Measurements from ENCODE around the gene DLGAP1.

Gene DLGAP1

GRCh38 chr18:3848316-3848715 is 606.8 kb downstream of the DLGAP1 start:
- no peak for DNase-seq

GRCh38 chr18:3845161-3845560 is 609.9 kb downstream of the DLGAP1 start:
- DNase-seq: no peak

- DNase-seq: no peak
Measured at GRCh38 chr18:3842844-3843243, 612.3 kb downstream of the DLGAP1 start.

- DNase-seq: no peak
Measured at GRCh38 chr18:3840766-3841165, 614.3 kb downstream of the DLGAP1 start.

- DNase-seq: no peak
Measured at GRCh38 chr18:3839581-3839981, 615.5 kb downstream of the DLGAP1 start.

GRCh38 chr18:3836483-3837335 is 618.4 kb downstream of the DLGAP1 start:
- no peak for DNase-seq

- DNase-seq: no peak
Measured at GRCh38 chr18:3832025-3832638, 623.0 kb downstream of the DLGAP1 start.

GRCh38 chr18:3830604-3831003 is 624.5 kb downstream of the DLGAP1 start:
- no peak for DNase-seq

GRCh38 chr18:3827236-3827845 is 627.8 kb downstream of the DLGAP1 start:
- no peak for DNase-seq

GRCh38 chr18:3826021-3826420 is 629.1 kb downstream of the DLGAP1 start:
- DNase-seq: no peak

- no peak for DNase-seq
Measured at GRCh38 chr18:3824101-3824500, 631.0 kb downstream of the DLGAP1 start.

GRCh38 chr18:3823073-3823472 is 632.0 kb downstream of the DLGAP1 start:
- DNase-seq: no peak

- no peak for DNase-seq
Measured at GRCh38 chr18:3821524-3821923, 633.6 kb downstream of the DLGAP1 start.

GRCh38 chr18:3819961-3820360 is 635.1 kb downstream of the DLGAP1 start:
- no peak for DNase-seq

GRCh38 chr18:3816610-3817363 is 638.3 kb downstream of the DLGAP1 start:
- DNase-seq: no peak

- DNase-seq: no peak
Measured at GRCh38 chr18:3815991-3816390, 639.1 kb downstream of the DLGAP1 start.

GRCh38 chr18:3814816-3815215 is 640.3 kb downstream of the DLGAP1 start:
- no peak for DNase-seq

- no peak for DNase-seq
Measured at GRCh38 chr18:3810296-3810695, 644.8 kb downstream of the DLGAP1 start.

GRCh38 chr18:3808985-3809780 is 645.9 kb downstream of the DLGAP1 start:
- no peak for DNase-seq

- DNase-seq: no peak
Measured at GRCh38 chr18:3806656-3807055, 648.5 kb downstream of the DLGAP1 start.

- DNase-seq: no peak
Measured at GRCh38 chr18:3804336-3804735, 650.8 kb downstream of the DLGAP1 start.

- no peak for DNase-seq
Measured at GRCh38 chr18:3803350-3803749, 651.8 kb downstream of the DLGAP1 start.
